OCI-LY1 (cell line): ENCODE data around the gene KRTAP4-1.
"Not testable (repeated sequence)": the region's sequence is repeated elsewhere in the genome, so short reads cannot be mapped to it uniquely, and the experiment has no call there.

Source experiments
- H2AFZ ChIP-seq: fragments of 200-600 bp; sonication (generic), shearing (Covaris generic); 2 replicates; pipeline ENCODE4 v1.6.0; 2014; ENCODE audit warnings: antibody characterized with exemption, mild to moderate bottlenecking, low read length
- H3F3A ChIP-seq: fragments of 200-600 bp; sonication (generic), shearing (Covaris generic); 2 replicates; pipeline ENCODE4 v1.6.0; 2014; ENCODE audit warnings: mild to moderate bottlenecking, antibody characterized with exemption, low read length, moderate library complexity; ENCODE audit not compliant: insufficient read depth
- H3K27ac ChIP-seq: fragments of 200-600 bp; sonication (generic); 2 replicates; pipeline ENCODE4 v1.5.1; 2014; ENCODE audit warnings: low read length, mixed run types, mild to moderate bottlenecking, low read depth; ENCODE audit not compliant: poor library complexity, severe bottlenecking
- H3K27me3 ChIP-seq: fragments of 200-600 bp; sonication (generic); 2 replicates; pipeline ENCODE4 v1.6.0; 2014; ENCODE audit warnings: antibody characterized with exemption, mild to moderate bottlenecking, low read length, moderate library complexity; ENCODE audit not compliant: insufficient read depth
- H3K36me3 ChIP-seq: fragments of 200-600 bp; sonication (generic); 2 replicates; pipeline ENCODE4 v1.6.1; 2014; ENCODE audit warnings: mild to moderate bottlenecking, antibody characterized with exemption, low read length, moderate library complexity, mixed read lengths; ENCODE audit not compliant: insufficient read depth
- H3K4me1 ChIP-seq: fragments of 200-600 bp; sonication (generic); 2 replicates; pipeline ENCODE4 v1.5.1; 2014; ENCODE audit warnings: mild to moderate bottlenecking, low read length, moderate library complexity; ENCODE audit not compliant: insufficient read depth, severe bottlenecking
- H3K4me2 ChIP-seq: fragments of 200-600 bp; sonication (generic), shearing (Covaris generic); 2 replicates; pipeline ENCODE4 v1.6.1; 2014; ENCODE audit warnings: low read length
- H3K4me3 ChIP-seq: fragments of 200-600 bp; sonication (generic); 2 replicates; pipeline ENCODE4 v1.5.1; 2014; ENCODE audit warnings: low read length, low read depth, mild to moderate bottlenecking, mixed read lengths; ENCODE audit not compliant: poor library complexity, severe bottlenecking
- H3K79me2 ChIP-seq: fragments of 200-600 bp; shearing (Covaris generic); 2 replicates; pipeline ENCODE4 v1.6.1; 2016; ENCODE audit warnings: mixed run types, low read length, mixed read lengths; ENCODE audit not compliant: insufficient read depth
- H3K9ac ChIP-seq: fragments of 200-600 bp; sonication (generic), shearing (Covaris generic); 2 replicates; pipeline ENCODE4 v1.6.1; 2014; ENCODE audit warnings: mild to moderate bottlenecking, low read length, mixed read lengths
- H3K9me2 ChIP-seq: fragments of 200-600 bp; sonication (generic), shearing (Covaris generic); 2 replicates; pipeline ENCODE4 v1.6.1; 2014; ENCODE audit warnings: low read depth, mild to moderate bottlenecking, low read length, mixed read lengths
- H3K9me3 ChIP-seq: fragments of 200-600 bp; shearing (Covaris generic); 2 replicates; pipeline ENCODE4 v1.6.1; 2014; ENCODE audit warnings: low read length, mixed read lengths
- H4K20me1 ChIP-seq: fragments of 200-600 bp; sonication (generic), shearing (Covaris generic); 2 replicates; pipeline ENCODE4 v1.6.0; 2016; ENCODE audit warnings: mild to moderate bottlenecking, low read length; ENCODE audit not compliant: insufficient read depth
- EZH2 ChIP-seq: fragments of 200-600 bp; sonication (generic), shearing (Covaris generic); IDR thresholded peaks from 2 replicates; pipeline ENCODE4 v1.8.0; 2017; ENCODE audit warnings: borderline replicate concordance, mixed run types, mild to moderate bottlenecking, antibody characterized with exemption, low read length, moderate library complexity, mixed read lengths
- TF ChIP-seq, protein P1 (sequence below): fragments of 200-600 bp; sonication (generic), shearing (Covaris generic); IDR thresholded peaks from 2 replicates; pipeline ENCODE4 v1.5.1; 2017; ENCODE audit warnings: mild to moderate bottlenecking, antibody characterized with exemption, low read length, moderate library complexity, mixed read lengths

Gene KRTAP4-1

DNA sequence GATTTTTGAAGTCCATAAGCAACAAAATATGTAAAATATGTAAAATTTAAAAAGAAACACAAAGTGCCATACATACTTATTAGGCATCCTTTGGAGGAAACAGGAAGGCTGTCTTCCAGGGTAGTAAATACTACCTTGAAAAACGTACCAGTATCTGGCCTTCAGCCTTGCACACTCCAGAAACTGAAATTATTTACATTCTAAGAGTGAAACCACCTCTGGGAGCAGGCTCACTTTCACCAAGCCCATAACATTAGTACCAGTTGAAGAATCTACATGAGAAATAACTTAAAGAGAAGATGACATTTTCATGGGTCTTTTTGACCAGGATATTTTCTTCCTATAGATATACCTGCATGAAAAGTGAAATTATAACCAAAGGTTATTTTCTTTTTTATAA, 11.4 kb upstream of the KRTAP4-1 start:
- H2AFZ ChIP-seq: no peak overlapping the region
- H3K4me1 ChIP-seq: no peaks in the 10 kb centered on the region
- no peaks in the 10 kb centered on the region for H3F3A ChIP-seq
- H3K79me2 ChIP-seq: no peaks in the 10 kb centered on the region
- no peak overlapping the region for H3K27ac ChIP-seq
- H3K27me3 ChIP-seq: no peaks in the 10 kb centered on the region
- H3K9me2 ChIP-seq: no peaks in the 10 kb centered on the region
- no peaks in the 10 kb centered on the region for H3K36me3 ChIP-seq
- H3K4me2 ChIP-seq: no peak overlapping the region
- no peak for TF ChIP-seq EZH2
- TF ChIP-seq, protein P1, sequence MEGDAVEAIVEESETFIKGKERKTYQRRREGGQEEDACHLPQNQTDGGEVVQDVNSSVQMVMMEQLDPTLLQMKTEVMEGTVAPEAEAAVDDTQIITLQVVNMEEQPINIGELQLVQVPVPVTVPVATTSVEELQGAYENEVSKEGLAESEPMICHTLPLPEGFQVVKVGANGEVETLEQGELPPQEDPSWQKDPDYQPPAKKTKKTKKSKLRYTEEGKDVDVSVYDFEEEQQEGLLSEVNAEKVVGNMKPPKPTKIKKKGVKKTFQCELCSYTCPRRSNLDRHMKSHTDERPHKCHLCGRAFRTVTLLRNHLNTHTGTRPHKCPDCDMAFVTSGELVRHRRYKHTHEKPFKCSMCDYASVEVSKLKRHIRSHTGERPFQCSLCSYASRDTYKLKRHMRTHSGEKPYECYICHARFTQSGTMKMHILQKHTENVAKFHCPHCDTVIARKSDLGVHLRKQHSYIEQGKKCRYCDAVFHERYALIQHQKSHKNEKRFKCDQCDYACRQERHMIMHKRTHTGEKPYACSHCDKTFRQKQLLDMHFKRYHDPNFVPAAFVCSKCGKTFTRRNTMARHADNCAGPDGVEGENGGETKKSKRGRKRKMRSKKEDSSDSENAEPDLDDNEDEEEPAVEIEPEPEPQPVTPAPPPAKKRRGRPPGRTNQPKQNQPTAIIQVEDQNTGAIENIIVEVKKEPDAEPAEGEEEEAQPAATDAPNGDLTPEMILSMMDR: no peak
- no peaks in the 10 kb centered on the region for H4K20me1 ChIP-seq
- H3K9me3 ChIP-seq: no peaks in the 10 kb centered on the region
- no peak overlapping the region for H3K4me3 ChIP-seq
- H3K9ac ChIP-seq: no peak overlapping the region

DNA sequence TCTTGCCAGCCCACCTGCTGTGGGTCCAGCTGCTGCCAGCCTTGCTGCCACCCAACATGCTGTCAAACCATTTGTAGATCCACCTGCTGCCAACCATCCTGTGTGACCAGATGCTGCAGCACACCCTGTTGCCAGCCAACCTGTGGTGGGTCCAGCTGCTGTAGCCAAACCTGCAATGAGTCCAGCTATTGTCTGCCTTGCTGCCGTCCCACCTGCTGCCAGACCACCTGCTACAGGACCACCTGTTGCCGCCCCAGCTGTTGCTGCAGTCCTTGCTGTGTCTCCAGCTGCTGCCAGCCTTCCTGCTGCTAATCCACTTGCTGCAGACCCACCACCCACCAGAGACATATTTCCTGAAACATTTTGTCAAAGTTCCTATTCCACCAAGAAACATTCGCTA, 5.6 kb upstream of the KRTAP4-1 start:
- H3K9me2 ChIP-seq: no peaks in the 10 kb centered on the region
- no peaks in the 10 kb centered on the region; the same call in 1 of the 2 replicates for H3K27me3 ChIP-seq
- H3K4me1 ChIP-seq: no peaks in the 10 kb centered on the region
- H3K27ac ChIP-seq: no peak overlapping the region
- no peak overlapping the region for H3K4me2 ChIP-seq
- TF ChIP-seq, protein P1: no peak
- no peak for TF ChIP-seq EZH2
- H3K36me3 ChIP-seq: no peaks in the 10 kb centered on the region
- H3K9me3 ChIP-seq: no peaks in the 10 kb centered on the region
- H3K79me2 ChIP-seq: no peaks in the 10 kb centered on the region
- H3K4me3 ChIP-seq: no peak overlapping the region
- no peak overlapping the region for H2AFZ ChIP-seq
- no peak overlapping the region for H3K9ac ChIP-seq
- H4K20me1 ChIP-seq: no peaks in the 10 kb centered on the region
- H3F3A ChIP-seq: no peaks in the 10 kb centered on the region

DNA sequence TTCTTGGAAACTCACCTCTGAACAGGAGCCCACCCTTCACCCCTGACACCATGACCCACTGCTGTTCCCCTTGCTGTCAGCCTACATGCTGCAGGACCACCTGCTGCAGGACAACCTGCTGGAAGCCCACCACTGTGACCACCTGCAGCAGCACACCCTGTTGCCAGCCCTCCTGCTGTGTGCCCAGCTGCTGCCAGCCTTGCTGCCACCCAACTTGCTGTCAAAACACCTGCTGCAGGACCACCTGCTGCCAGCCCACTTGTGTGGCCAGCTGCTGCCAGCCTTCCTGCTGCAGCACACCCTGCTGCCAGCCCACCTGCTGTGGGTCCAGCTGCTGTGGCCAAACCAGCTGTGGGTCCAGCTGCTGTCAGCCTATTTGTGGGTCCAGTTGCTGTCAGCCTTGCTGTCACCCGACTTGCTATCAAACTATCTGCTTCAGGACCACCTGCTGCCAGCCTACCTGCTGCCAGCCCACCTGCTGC, 5.2 kb upstream of the KRTAP4-1 start, which contains the start of gene KRTAP9-1:
Gene KRTAP9-1, plus strand, starts transcription at position 51 of the 482 bp plus-strand sequence. Its CDS starts 0 bp downstream, at position 51.
- not testable (repeated sequence) for H3K9ac ChIP-seq, H3K79me2 ChIP-seq, H3K4me3 ChIP-seq, H3K9me2 ChIP-seq, H2AFZ ChIP-seq, H3K9me3 ChIP-seq, H3K27me3 ChIP-seq, H3K4me1 ChIP-seq, H3K27ac ChIP-seq, H3F3A ChIP-seq, H3K36me3 ChIP-seq, H4K20me1 ChIP-seq, H3K4me2 ChIP-seq

- no peak overlapping the region for H3K4me2 ChIP-seq
- H3K27me3 ChIP-seq: no peaks in the 10 kb centered on the region; the same call in 1 of the 2 replicates
- no peak overlapping the region for H3K4me3 ChIP-seq
- no peaks in the 10 kb centered on the region for H3K4me1 ChIP-seq
- no peak overlapping the region for H2AFZ ChIP-seq
- H3K9me2 ChIP-seq: no peaks in the 10 kb centered on the region
- H3K79me2 ChIP-seq: no peaks in the 10 kb centered on the region
- TF ChIP-seq, protein P1: no peak
- TF ChIP-seq EZH2: no peak
- H4K20me1 ChIP-seq: no peaks in the 10 kb centered on the region
- H3K36me3 ChIP-seq: no peaks in the 10 kb centered on the region
- no peak overlapping the region for H3K27ac ChIP-seq
- no peaks in the 10 kb centered on the region for H3K9me3 ChIP-seq
- H3F3A ChIP-seq: no peaks in the 10 kb centered on the region
- no peak overlapping the region for H3K9ac ChIP-seq
Observed at GRCh38 chr17:41186872-41187271, 2.2 kb upstream of the KRTAP4-1 start.
